GM12878 (cell line): ENCODE measurements around the gene SSBP3. TPM values are rescaled to one million over a fixed set of nuclear protein-coding genes. Genes with fewer than 3 reads are reported as not detected.

Source experiments
- ATAC-seq: fragments of 200-7000 bp; cut with Tn5 transposase; 3 replicates; pipeline ENCODE4 v1.9.1; 2020; ENCODE audit warnings: mild to moderate bottlenecking, moderate library complexity
- BruUV-seq: library from RNA; stranded (reverse); fragments of 400-500 nt; replicated peaks from 2 replicates; lab custom pipeline; 2021; lab: Mats Ljungman, UMichigan
- CTCF ChIA-PET: fragments of 300-600 bp; sonication (Branson Sonifier 250); formaldehyde crosslinking; extraction: SDS; loops from one replicate; lab custom pipeline; 2021; ENCODE audit warnings: inconsistent platforms; lab: Yijun Ruan, JAX
- POLR2A ChIA-PET: fragments of 350-600 bp; formaldehyde crosslinking; extraction: SDS; loops from one replicate; lab custom pipeline; 2021; ENCODE audit warnings: inconsistent platforms; lab: Charles Lee
- RAD21 ChIA-PET: fragments of 300-600 bp; sonication (Branson Sonifier 250); formaldehyde crosslinking; loops from one replicate; lab custom pipeline; 2023; ENCODE audit warnings: antibody characterized with exemption; ENCODE audit not compliant: unreplicated experiment; lab: Charles Lee
- SMC1A ChIA-PET: fragments of 300-600 bp; sonication (Branson Sonifier 250); formaldehyde crosslinking; loops from one replicate; lab custom pipeline; 2023; ENCODE audit not compliant: unreplicated experiment, uncharacterized antibody; lab: Charles Lee
- DNase-seq: peaks from one replicate; pipeline ENCODE4 v3.0.0-alpha.2; 2011; ENCODE audit warnings: low read depth, low spot score
- FAIRE-seq: peaks from 3 replicates; lab custom pipeline; 2011; peaks lifted over from hg19 to GRCh38; lab: Jason Lieb, UNC
- H2AFZ ChIP-seq: 2 replicates; pipeline ENCODE4 v1.6.0; 2011; ENCODE audit warnings: low read depth, low read length, control low read depth; ENCODE audit not compliant: control insufficient read depth
- H3K27ac ChIP-seq: 2 replicates; pipeline ENCODE4 v1.5.1; 2011; ENCODE audit warnings: control low read depth; ENCODE audit not compliant: control insufficient read depth, insufficient read depth
- H3K27me3 ChIP-seq, 2 experiments: replicated peaks in 1 of 2; 2 replicates each; pipeline versions ENCODE4 v1.6.0 to v1.6.1; 2011; ENCODE audit warnings: low read length in 1 of 2; ENCODE audit not compliant: control insufficient read depth in 2 of 2, insufficient read depth in 2 of 2
- H3K36me3 ChIP-seq, 2 experiments: 2 replicates each; pipeline ENCODE4 v1.5.1; 2011; ENCODE audit warnings: low read length in 1 of 2; ENCODE audit not compliant: control insufficient read depth in 2 of 2, insufficient read depth in 2 of 2
- H3K4me1 ChIP-seq: 2 replicates; pipeline ENCODE4 v1.6.1; 2011; ENCODE audit warnings: mild to moderate bottlenecking, low read length, moderate library complexity, mixed read lengths; ENCODE audit not compliant: control insufficient read depth, insufficient read depth
- H3K4me2 ChIP-seq: 2 replicates; pipeline ENCODE4 v1.6.0; 2011; ENCODE audit warnings: control low read depth; ENCODE audit not compliant: control insufficient read depth, insufficient read depth
- H3K4me3 ChIP-seq: fragments of 200-600 bp; sonication (generic); 2 replicates; pipeline ENCODE4 v1.5.1; 2016
- H3K79me2 ChIP-seq: 2 replicates; pipeline ENCODE4 v1.6.0; 2011; ENCODE audit warnings: low read length; ENCODE audit not compliant: control insufficient read depth, insufficient read depth
- H3K9ac ChIP-seq: 2 replicates; pipeline ENCODE4 v1.8.0; 2011; ENCODE audit warnings: low read length, control low read depth, mixed read lengths; ENCODE audit not compliant: control insufficient read depth, insufficient read depth
- H3K9me3 ChIP-seq: replicated peaks from 3 replicates; pipeline ENCODE4 v1.5.1; 2011; ENCODE audit warnings: mild to moderate bottlenecking, low read length; ENCODE audit not compliant: control insufficient read depth, insufficient read depth
- H4K20me1 ChIP-seq: 2 replicates; pipeline ENCODE4 v1.6.0; 2011; ENCODE audit not compliant: control insufficient read depth, insufficient read depth
- BRCA1 ChIP-seq: IDR thresholded peaks from 2 replicates; pipeline ENCODE4 v1.6.1; 2011; ENCODE audit warnings: low read depth, low read length, improper control_type of control experiment
- CTCF ChIP-seq, 3 experiments: IDR thresholded peaks in 2 of 3; conservative IDR thresholded peaks in 1 of 3; 2 replicates each; pipeline ENCODE4 v1.5.1; 2011; ENCODE audit warnings: low read depth in 3 of 3, low read length in 3 of 3, mild to moderate bottlenecking in 3 of 3, control low read depth in 2 of 3, moderate library complexity in 2 of 3, inconsistent platforms in 1 of 3, mixed read lengths in 1 of 3; ENCODE audit not compliant: control insufficient read depth in 2 of 3, insufficient read depth in 1 of 3; ENCODE audit errors: extremely low read depth in 1 of 3
- MLLT1 ChIP-seq: fragments of 450-650 bp; IDR thresholded peaks from 2 replicates; pipeline ENCODE4 v1.6.1; 2016; ENCODE audit warnings: mild to moderate bottlenecking
- MTA3 ChIP-seq: IDR thresholded peaks from 2 replicates; pipeline ENCODE4 v1.6.1; 2012; ENCODE audit warnings: low read length, inconsistent platforms, borderline replicate concordance
- MYB ChIP-seq: fragments of 150-350 bp; IDR thresholded peaks from 2 replicates; pipeline ENCODE4 v1.6.1; 2014; ENCODE audit warnings: mild to moderate bottlenecking, low read depth, low read length, borderline replicate concordance
- PAX8 ChIP-seq: fragments of 450-650 bp; IDR thresholded peaks from 2 replicates; pipeline ENCODE4 v1.6.1; 2017; ENCODE audit warnings: mild to moderate bottlenecking, moderate library complexity
- SIX5 ChIP-seq: IDR thresholded peaks from 2 replicates; pipeline ENCODE4 v1.6.1; 2011; ENCODE audit warnings: mild to moderate bottlenecking, low read depth, low read length, moderate library complexity; ENCODE audit not compliant: severe bottlenecking
- SP1 ChIP-seq: IDR thresholded peaks from one replicate; pipeline ENCODE4 v1.6.1; 2011; ENCODE audit warnings: low read depth, low read length
- YBX1 ChIP-seq: fragments of 450-650 bp; IDR thresholded peaks from 2 replicates; pipeline ENCODE4 v1.6.1; 2016; ENCODE audit warnings: antibody characterized with exemption
- YY1 ChIP-seq: IDR thresholded peaks from 2 replicates; pipeline ENCODE4 v1.6.1; 2011; ENCODE audit warnings: low read depth, mild to moderate bottlenecking, low read length
- ZSCAN29 ChIP-seq: fragments of 450-650 bp; IDR thresholded peaks from 2 replicates; pipeline ENCODE4 v1.6.1; 2017; ENCODE audit warnings: mild to moderate bottlenecking, moderate library complexity
- whole genome bisulfite sequencing: methylation state at CpG from one replicate; pipeline ENCODE4 v1.1.6; 2016; ENCODE audit warnings: low lambda C conversion rate; ENCODE audit not compliant: insufficient replicate concordance, insufficient coverage; ENCODE audit errors: missing lambda C conversion rate; 5-methylcytosine and 5-hydroxymethylcytosine counted together
- in situ Hi-C: fragments of 300-500 bp; cut with MboI; formaldehyde crosslinking; loops from 9 replicates; pipeline ENCODE4 v1.14.3; 2018; ENCODE audit warnings: mixed read lengths
- intact Hi-C: fragments of 100-400 bp; cut with micrococcal nuclease; formaldehyde crosslinking; loops from one replicate; pipeline ENCODE4 v1.14.2; 2022; ENCODE audit not compliant: unreplicated experiment
- polyA plus RNA-seq, 11 experiments: library from polyadenylated mRNA; depleted of rRNA in 4 of 11; unstranded in 6 of 11; stranded (reverse) in 5 of 11; fragments of >200 nt; fragmentation: Nextera tagmentation in 4 of 11; fragmentation: Illumina TruSeq in 1 of 11; extraction: Ambion mirVana in 4 of 11; extraction: Trizol in 1 of 11; gene quantifications; 1 replicate in 1 of 11; 2 replicates in 10 of 11; pipeline versions ENCODE4 v1.2.1 to v1.2.3, GENCODE V29; 2011 to 2016; ENCODE audit warnings: inconsistent platforms in 2 of 11, missing spikeins in 2 of 11, low read depth in 1 of 11
- total RNA-seq, 4 experiments: library from RNA; depleted of rRNA in 3 of 4; stranded (reverse); fragments of >200 nt in 3 of 4; fragmentation: Illumina TruSeq in 1 of 4; extraction: Trizol in 1 of 4; gene quantifications; 2 replicates each; pipeline versions ENCODE4 v1.2.1 to v1.2.3, GENCODE V29; 2013 to 2021

The SSBP3 gene
- total and polyA plus RNA-seq, 10 of the 15 experiments (the other 5 are each of a cell fraction or from before 2014, with no cell fraction given): 4.1 to 51.7 (median 17.1) TPM

- TF ChIP-seq SP1: no peak
- no peak for TF ChIP-seq MTA3
- no peak for TF ChIP-seq PAX8
- TF ChIP-seq, all 136 proteins: peak for 0
- intact Hi-C loops: no loop called here
- WGBS: 86% methylated on average over 21 of the region's 21 CpGs
- BruUV-seq: no TSS peak
- Histone ChIP-seq H3K9ac (no peak overlapping the region), H4K20me1 (no peaks in the 10 kb centered on the region), H3K9me3 (no peaks in the 10 kb centered on the region), H3K79me2 (peaks cover 2% of the 10 kb centered on the region), H3K4me2 (no peak overlapping the region), H3K4me3 (no peak overlapping the region), H3K27ac (no peak overlapping the region), H3K36me3 (peaks cover 4 to 5% of the 10 kb centered on the region in 2 experiments; a peak in 3 of 4 replicates), H2AFZ (no peak overlapping the region), H3K27me3 (no peaks in the 10 kb centered on the region), H3K4me1 (peaks cover 6% of the 10 kb centered on the region)
- DNase-seq (no peak), FAIRE-seq (no peak), ATAC-seq (no peak)
- SMC1A ChIA-PET: interaction anchor here (0.7 to 2.2 kb wide), 2 partner anchors 10 to 26 kb away, joined by 3 to 7 read pairs; no protein-coding TSS in a partner anchor
- RAD21 ChIA-PET: no interaction called here
- in situ Hi-C loops: no loop called here
- CTCF ChIA-PET: interaction anchor here (0.7 kb wide), 2 partner anchors 156 to 424 kb away, joined by 3 read pairs; no protein-coding TSS in a partner anchor
- POLR2A ChIA-PET: interaction anchor here (0.6 kb wide), 1 partner anchor 49 kb away, joined by 3 read pairs; no protein-coding TSS in a partner anchor
Measured at GRCh38 chr1:54332781-54333585, 73.2 kb downstream of the SSBP3 start.

- peaks cover 4 to 5% of the 10 kb centered on the region in 2 experiments; a peak in 3 of 4 replicates for H3K36me3 ChIP-seq
- WGBS: 98% methylated on average over 3 of the region's 3 CpGs
- BruUV-seq: no TSS peak
- no peak overlapping the region for H3K4me2 ChIP-seq
- no peak overlapping the region for H3K27ac ChIP-seq
- no peak for FAIRE-seq
- H3K27me3 ChIP-seq: no peaks in the 10 kb centered on the region
- no peak for DNase-seq
- POLR2A ChIA-PET: no interaction called here
- H4K20me1 ChIP-seq: no peaks in the 10 kb centered on the region
- peaks cover 14% of the 10 kb centered on the region for H3K4me1 ChIP-seq
- RAD21 ChIA-PET: no interaction called here
- in situ Hi-C loops: no loop called here
- intact Hi-C loops: no loop called here
- H2AFZ ChIP-seq: no peak overlapping the region
- CTCF ChIA-PET: interaction anchor here (0.6 to 0.7 kb wide), 2 partner anchors 168 to 425 kb away, joined by 3 read pairs; no protein-coding TSS in a partner anchor
- no peak for ATAC-seq
- no peak overlapping the region for H3K4me3 ChIP-seq
- H3K9ac ChIP-seq: no peak overlapping the region
- no peaks in the 10 kb centered on the region for H3K9me3 ChIP-seq
- SMC1A ChIA-PET: interaction anchor here (1.2 kb wide), 1 partner anchor 17 kb away, joined by 3 read pairs; no protein-coding TSS in a partner anchor
- peaks cover 3% of the 10 kb centered on the region for H3K79me2 ChIP-seq
- TF ChIP-seq MYB: no peak
- TF ChIP-seq YBX1: no peak
- TF ChIP-seq CTCF (IDR thresholded peaks at IDR 0.05 in 2 of 3, conservative IDR thresholded peaks at IDR 0.05 in 1 of 3; ENCODE audit: control insufficient read depth in 2 of 3, extremely low read depth in 1 of 3, insufficient read depth in 1 of 3, low read depth in 3 of 3, low read length in 3 of 3): no peak
- TF ChIP-seq ZSCAN29: no peak
- no peak for TF ChIP-seq MLLT1
- TF ChIP-seq BRCA1: no peak
- TF ChIP-seq YY1: no peak
- no peak for TF ChIP-seq SIX5
Measured at GRCh38 chr1:54331843-54332463, 74.2 kb downstream of the SSBP3 start.
